Measurements from ENCODE around the gene NUAK1.

Gene NUAK1

GRCh38 chr12:106147956-106148355 is 9.2 kb upstream of the NUAK1 start:
- in situ Hi-C loops (cut with MboI; ENCODE audit: low sequenced_read_pairs) = loop anchor here (25.0 kb wide), 1 partner anchor 736 kb away; no protein-coding TSS in a partner anchor

- in situ Hi-C loops (cut with MboI; ENCODE audit: low sequenced_read_pairs) = loop anchor here (25.0 kb wide), 1 partner anchor 735 kb away; no protein-coding TSS in a partner anchor
Observed at GRCh38 chr12:106146987-106147386, 8.2 kb upstream of the NUAK1 start.

- in situ Hi-C loops (cut with MboI; ENCODE audit: low sequenced_read_pairs) = loop anchor here (25.0 kb wide), 1 partner anchor 733 kb away; no protein-coding TSS in a partner anchor
Observed at GRCh38 chr12:106145539-106146447, 7.0 kb upstream of the NUAK1 start.

- in situ Hi-C loops (cut with MboI; ENCODE audit: low sequenced_read_pairs) = loop anchor here (25.0 kb wide), 1 partner anchor 733 kb away; no protein-coding TSS in a partner anchor
Observed at GRCh38 chr12:106144847-106145246, 6.1 kb upstream of the NUAK1 start.

- in situ Hi-C loops (cut with MboI; ENCODE audit: low sequenced_read_pairs) = loop anchor here (25.0 kb wide), 1 partner anchor 730 kb away; no protein-coding TSS in a partner anchor
Observed at GRCh38 chr12:106142591-106143261, 4.0 kb upstream of the NUAK1 start.

- in situ Hi-C loops (cut with MboI; ENCODE audit: low sequenced_read_pairs) = loop anchor here (25.0 kb wide), 1 partner anchor 730 kb away; no protein-coding TSS in a partner anchor
Observed at GRCh38 chr12:106141920-106142319, 3.2 kb upstream of the NUAK1 start.

- in situ Hi-C loops (cut with MboI; ENCODE audit: low sequenced_read_pairs) = loop anchor here (25.0 kb wide), 1 partner anchor 729 kb away; no protein-coding TSS in a partner anchor
Observed at GRCh38 chr12:106141452-106141851, 2.7 kb upstream of the NUAK1 start.

GRCh38 chr12:106141003-106141402 is 2.2 kb upstream of the NUAK1 start:
- in situ Hi-C loops (cut with MboI; ENCODE audit: low sequenced_read_pairs) = loop anchor here (25.0 kb wide), 1 partner anchor 729 kb away; no protein-coding TSS in a partner anchor

- in situ Hi-C loops (cut with MboI; ENCODE audit: low sequenced_read_pairs) = loop anchor here (25.0 kb wide), 1 partner anchor 728 kb away; no protein-coding TSS in a partner anchor
Observed at GRCh38 chr12:106140223-106140986, 1.7 kb upstream of the NUAK1 start.

- in situ Hi-C loops (cut with MboI; ENCODE audit: low sequenced_read_pairs) = loop anchor here (25.0 kb wide), 1 partner anchor 727 kb away; no protein-coding TSS in a partner anchor
Observed at GRCh38 chr12:106139422-106140171, 843 bp upstream of the NUAK1 start.

- in situ Hi-C loops (cut with MboI; ENCODE audit: low sequenced_read_pairs) = loop anchor here (25.0 kb wide), 1 partner anchor 726 kb away; no protein-coding TSS in a partner anchor
Observed at GRCh38 chr12:106138357-106138632, 459 bp downstream of the NUAK1 start.

GRCh38 chr12:106137530-106138356 is 1.0 kb downstream of the NUAK1 start:
- in situ Hi-C loops (cut with MboI; ENCODE audit: low sequenced_read_pairs) = loop anchor here (25.0 kb wide), 1 partner anchor 725 kb away; no protein-coding TSS in a partner anchor

GRCh38 chr12:106136263-106136662 is 2.5 kb downstream of the NUAK1 start:
- in situ Hi-C loops (cut with MboI; ENCODE audit: low sequenced_read_pairs) = loop anchor here (25.0 kb wide), 1 partner anchor 724 kb away; no protein-coding TSS in a partner anchor

GRCh38 chr12:106135781-106136180 is 3.0 kb downstream of the NUAK1 start:
- in situ Hi-C loops (cut with MboI; ENCODE audit: low sequenced_read_pairs) = loop anchor here (25.0 kb wide), 1 partner anchor 723 kb away; no protein-coding TSS in a partner anchor

- in situ Hi-C loops (cut with MboI; ENCODE audit: low sequenced_read_pairs) = loop anchor here (25.0 kb wide), 1 partner anchor 723 kb away; no protein-coding TSS in a partner anchor
Observed at GRCh38 chr12:106135075-106135474, 3.7 kb downstream of the NUAK1 start.

- in situ Hi-C loops (cut with MboI; ENCODE audit: low sequenced_read_pairs) = loop anchor here (25.0 kb wide), 1 partner anchor 722 kb away; no protein-coding TSS in a partner anchor
Observed at GRCh38 chr12:106134294-106134949, 4.3 kb downstream of the NUAK1 start.

- in situ Hi-C loops (cut with MboI; ENCODE audit: low sequenced_read_pairs) = loop anchor here (25.0 kb wide), 1 partner anchor 721 kb away; no protein-coding TSS in a partner anchor
Observed at GRCh38 chr12:106133136-106134087, 5.3 kb downstream of the NUAK1 start.
